ENCODE data around the gene ADRM1. TPM values are rescaled to one million over a fixed set of nuclear protein-coding genes. Genes with fewer than 3 reads are reported as not detected.

ADRM1 gene
- total and polyA plus RNA-seq, 8 donors: 30.0 to 96.9 (median 43.5) TPM

- no peak for ATAC-seq
- H3K36me3 ChIP-seq: peaks cover 0 to 95% of the 10 kb centered on the region in 2 donors
- no peak for DNase-seq
- H3K27me3 ChIP-seq: no peaks in the 10 kb centered on the region
- TF ChIP-seq, protein P1, sequence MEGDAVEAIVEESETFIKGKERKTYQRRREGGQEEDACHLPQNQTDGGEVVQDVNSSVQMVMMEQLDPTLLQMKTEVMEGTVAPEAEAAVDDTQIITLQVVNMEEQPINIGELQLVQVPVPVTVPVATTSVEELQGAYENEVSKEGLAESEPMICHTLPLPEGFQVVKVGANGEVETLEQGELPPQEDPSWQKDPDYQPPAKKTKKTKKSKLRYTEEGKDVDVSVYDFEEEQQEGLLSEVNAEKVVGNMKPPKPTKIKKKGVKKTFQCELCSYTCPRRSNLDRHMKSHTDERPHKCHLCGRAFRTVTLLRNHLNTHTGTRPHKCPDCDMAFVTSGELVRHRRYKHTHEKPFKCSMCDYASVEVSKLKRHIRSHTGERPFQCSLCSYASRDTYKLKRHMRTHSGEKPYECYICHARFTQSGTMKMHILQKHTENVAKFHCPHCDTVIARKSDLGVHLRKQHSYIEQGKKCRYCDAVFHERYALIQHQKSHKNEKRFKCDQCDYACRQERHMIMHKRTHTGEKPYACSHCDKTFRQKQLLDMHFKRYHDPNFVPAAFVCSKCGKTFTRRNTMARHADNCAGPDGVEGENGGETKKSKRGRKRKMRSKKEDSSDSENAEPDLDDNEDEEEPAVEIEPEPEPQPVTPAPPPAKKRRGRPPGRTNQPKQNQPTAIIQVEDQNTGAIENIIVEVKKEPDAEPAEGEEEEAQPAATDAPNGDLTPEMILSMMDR (IDR thresholded peaks at IDR 0.05): no peak
- no peaks in the 10 kb centered on the region for H3K9me3 ChIP-seq
- H3K27ac ChIP-seq: no peak overlapping the region
- no peaks in the 10 kb centered on the region for H3K4me1 ChIP-seq
- H3K4me3 ChIP-seq: no peak overlapping the region
- intact Hi-C loops (cut with DNase I): no loop called here
Measured at GRCh38 chr20:62287129-62287528, 15.7 kb upstream of the ADRM1 start.

GRCh38 chr20:62287759-62288534 lies 14.8 kb upstream of the ADRM1 start:
- H3K27me3 ChIP-seq: no peaks in the 10 kb centered on the region
- peak; percentile 21 for ATAC-seq
- TF ChIP-seq, protein P1 (IDR thresholded peaks at IDR 0.05): no peak
- H3K27ac ChIP-seq: no peak overlapping the region
- no peak overlapping the region for H3K4me3 ChIP-seq
- DNase-seq: no peak
- intact Hi-C loops (cut with DNase I): no loop called here
- H3K4me1 ChIP-seq: no peaks in the 10 kb centered on the region
- peaks cover 0 to 95% of the 10 kb centered on the region in 2 donors for H3K36me3 ChIP-seq
- no peaks in the 10 kb centered on the region for H3K9me3 ChIP-seq

DNA sequence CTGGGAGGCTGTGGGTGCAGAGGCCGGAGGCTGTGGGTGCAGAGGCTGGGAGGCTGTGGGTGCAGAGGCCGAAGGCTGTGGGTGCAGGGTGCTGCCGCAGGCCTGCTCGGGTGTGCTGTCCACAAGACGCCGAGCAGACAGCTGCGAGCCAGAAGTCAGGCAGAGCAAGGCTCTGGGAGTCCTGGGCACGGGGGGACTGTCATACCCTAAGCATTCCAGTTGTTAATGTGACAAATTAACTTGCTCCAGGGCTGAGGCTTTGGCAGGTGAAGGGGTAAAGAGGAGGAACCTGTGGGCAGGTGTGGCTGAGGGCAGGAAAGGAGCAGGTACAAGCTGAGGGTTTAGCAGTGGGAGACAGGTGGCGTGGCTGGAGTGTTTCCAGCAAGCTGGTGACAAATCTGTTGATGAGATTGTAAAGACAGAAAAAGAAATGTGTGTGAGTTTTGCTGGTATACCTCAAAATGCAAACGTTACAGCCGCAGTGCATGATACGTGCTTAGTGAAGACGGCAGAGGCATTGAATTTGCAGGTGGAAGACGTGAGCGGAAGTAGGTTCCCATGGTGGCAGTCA lies 14.2 kb upstream of the ADRM1 start:
- Histone ChIP-seq H3K9me3 (no peaks in the 10 kb centered on the region), H3K27me3 (no peaks in the 10 kb centered on the region), H3K36me3 (peaks cover 0 to 95% of the 10 kb centered on the region in 2 donors), H3K4me3 (no peak overlapping the region), H3K27ac (no peak overlapping the region), H3K4me1 (no peaks in the 10 kb centered on the region)
- DNase-seq (no peak), ATAC-seq (no peak)
- TF ChIP-seq, protein P1 (IDR thresholded peaks at IDR 0.05): no peak
- intact Hi-C loops (cut with DNase I): no loop called here

DNA sequence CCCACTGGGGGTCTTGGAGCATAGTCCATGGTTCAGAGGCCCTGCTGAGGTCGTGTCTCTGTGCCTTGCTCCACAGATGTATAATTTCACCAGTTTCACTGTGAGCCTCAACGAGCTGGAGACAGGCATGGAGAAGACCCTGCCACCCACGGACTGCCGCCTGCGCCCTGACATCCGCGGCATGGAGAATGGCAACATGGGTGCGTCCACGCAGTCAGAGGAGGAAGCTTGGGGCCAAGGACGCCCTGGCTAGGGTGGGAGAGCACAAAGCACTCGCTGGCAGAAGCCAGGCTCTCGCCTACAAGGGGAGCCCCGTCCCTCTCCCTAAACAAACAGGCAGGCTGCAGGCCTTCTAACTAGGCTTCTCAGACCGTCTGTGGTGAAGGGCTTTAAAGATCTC lies 13.7 kb upstream of the ADRM1 start:
- Histone ChIP-seq H3K36me3 (peaks cover 0 to 95% of the 10 kb centered on the region in 2 donors), H3K27me3 (no peaks in the 10 kb centered on the region), H3K4me3 (no peak overlapping the region), H3K9me3 (no peaks in the 10 kb centered on the region), H3K27ac (no peak overlapping the region), H3K4me1 (no peaks in the 10 kb centered on the region)
- TF ChIP-seq, protein P1 (IDR thresholded peaks at IDR 0.05): no peak
- DNase-seq (no peak), ATAC-seq (no peak)
- intact Hi-C loops (cut with DNase I): no loop called here

DNA sequence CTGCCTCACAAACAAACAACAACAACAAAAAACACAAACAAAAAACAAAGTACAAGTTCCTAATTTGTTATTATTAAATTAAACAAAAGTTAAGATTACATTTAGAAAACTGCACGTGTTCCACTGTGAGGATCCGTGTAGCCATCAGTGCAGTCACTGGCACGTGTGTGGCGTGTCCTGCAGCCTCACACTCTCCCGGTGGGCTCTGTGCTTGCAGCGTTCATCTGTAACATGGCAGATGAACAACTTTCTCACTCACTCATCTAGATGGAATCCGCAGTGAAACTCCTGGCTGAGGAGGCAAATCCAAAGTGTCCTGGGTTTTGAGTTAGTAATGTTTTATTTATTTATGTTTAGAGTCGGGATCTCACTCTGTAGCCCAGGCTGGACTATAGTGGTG lies 12.9 kb upstream of the ADRM1 start:
- Histone ChIP-seq H3K4me3 (no peak overlapping the region), H3K9me3 (no peaks in the 10 kb centered on the region), H3K27ac (no peak overlapping the region), H3K4me1 (no peaks in the 10 kb centered on the region), H3K27me3 (no peaks in the 10 kb centered on the region), H3K36me3 (peaks cover 0 to 95% of the 10 kb centered on the region in 2 donors)
- TF ChIP-seq, protein P1 (IDR thresholded peaks at IDR 0.05): no peak
- intact Hi-C loops (cut with DNase I): no loop called here
- ATAC-seq (no peak), DNase-seq (no peak)

All from left lung (tissue), 10 donors.